ENCODE measurements around the gene COX8A. TPM values are rescaled to one million over a fixed set of nuclear protein-coding genes. Genes with fewer than 3 reads are reported as not detected.
"Not testable (repeated sequence)": the region's sequence is repeated elsewhere in the genome, so short reads cannot be mapped to it uniquely, and the experiment has no call there.

The COX8A gene
- total RNA-seq, 1 experiment from 2014 or later = 587 TPM

- no peak for TF ChIP-seq HMGXB4 (CRISPR knock-in tag; IDR thresholded peaks at IDR 0.05)
- no peak for TF ChIP-seq TP53 (CRISPR knock-in tag; IDR thresholded peaks at IDR 0.05)
- TF ChIP-seq PRDM15 (CRISPR knock-in tag; IDR thresholded peaks at IDR 0.05) = no peak
Measured at GRCh38 chr11:63952570-63952969, 21.9 kb upstream of the COX8A start (continued).

GRCh38 chr11:63958008-63958407 is 16.4 kb upstream of the COX8A start:
- TF ChIP-seq ZNF219 (CRISPR knock-in tag; IDR thresholded peaks at IDR 0.05; ENCODE audit: borderline replicate concordance) (no peak), NR2C2 (CRISPR knock-in tag; IDR thresholded peaks at IDR 0.05) (no peak)
- no peak overlapping the region for H3K4me3 Mint-ChIP-seq
- ChIA-PET CTCF (interaction anchor here (0.8 to 2.3 kb wide), 2 partner anchors 12 to 20 kb away, joined by 3 to 11 read pairs; no protein-coding TSS in a partner anchor), POLR2A (no interaction called here)
- H3K27me3 Mint-ChIP-seq (ENCODE audit: low read depth) = no peaks in the 10 kb centered on the region
- no peak for DNase-seq (ENCODE audit: low spot score)
- peaks cover 4% of the 10 kb centered on the region; the same call in 1 of the 2 replicates for H3K4me1 Mint-ChIP-seq
- H3K36me3 Mint-ChIP-seq = peaks cover 26% of the 10 kb centered on the region
- H3K9me3 Mint-ChIP-seq = no peaks in the 10 kb centered on the region
- no peak overlapping the region for H3K27ac Mint-ChIP-seq
- ATAC-seq = no peak

- Mint-ChIP-seq H3K27me3 (ENCODE audit: low read depth) (peaks cover 24% of the 10 kb centered on the region), H3K36me3 (no peaks in the 10 kb centered on the region), H3K4me1 (peaks cover 4% of the 10 kb centered on the region; the same call in 1 of the 2 replicates), H3K27ac (no peak overlapping the region), H3K9me3 (no peaks in the 10 kb centered on the region), H3K4me3 (no peak overlapping the region)
- ATAC-seq = peak; percentile 54
- no peak for DNase-seq (ENCODE audit: low spot score)
- POLR2A ChIA-PET = interaction anchor here (1.7 kb wide), 1 partner anchor 13 kb away, joined by 6 read pairs; the partner anchor contains the start of gene COX8A
- TF ChIP-seq ZNF423 (CRISPR knock-in tag; IDR thresholded peaks at IDR 0.05) (peak; percentile 70), E2F5 (CRISPR knock-in tag; IDR thresholded peaks at IDR 0.05) (no peak)
- CTCF ChIA-PET = interaction anchor here (0.6 to 3.7 kb wide), 8 partner anchors 9 to 191 kb away, joined by 3 to 17 read pairs (median 3); no protein-coding TSS in a partner anchor
Measured at GRCh38 chr11:63961608-63962412, 12.6 kb upstream of the COX8A start.

- CTCF ChIA-PET; DNase-seq (ENCODE audit: low spot score); H3K4me3 Mint-ChIP-seq; POLR2A ChIA-PET; H3K9me3 Mint-ChIP-seq; H3K27ac Mint-ChIP-seq; ATAC-seq; H3K4me1 Mint-ChIP-seq; H3K36me3 Mint-ChIP-seq: not testable (repeated sequence)
- H3K27me3 Mint-ChIP-seq (ENCODE audit: low read depth) = peaks cover 36% of the 10 kb centered on the region
- peak; percentile 56; the same call in 1 of the 2 replicates for TF ChIP-seq HMGA2 (CRISPR knock-in tag; IDR thresholded peaks at IDR 0.05)
Measured at GRCh38 chr11:63963895-63964294, 10.5 kb upstream of the COX8A start.

- POLR2A ChIA-PET = no interaction called here
Measured at GRCh38 chr11:63966444-63966843, 8.0 kb upstream of the COX8A start.

More at GRCh38 chr11:63966444-63966843, 8.0 kb upstream of the COX8A start:
- Mint-ChIP-seq H3K36me3 (no peaks in the 10 kb centered on the region), H3K27ac (no peak overlapping the region), H3K9me3 (no peaks in the 10 kb centered on the region), H3K4me3 (no peak overlapping the region), H3K27me3 (ENCODE audit: low read depth) (peaks cover 62% of the 10 kb centered on the region), H3K4me1 (peaks cover 4% of the 10 kb centered on the region; the same call in 1 of the 2 replicates)
- TF ChIP-seq AR (CRISPR knock-in tag; IDR thresholded peaks at IDR 0.05) = no peak
- no peak for TF ChIP-seq CDX4 (CRISPR knock-in tag; IDR thresholded peaks at IDR 0.05; ENCODE audit: borderline replicate concordance)
- TF ChIP-seq ATF1 (CRISPR knock-in tag; IDR thresholded peaks at IDR 0.05) = no peak
- no peak for ATAC-seq
- CTCF ChIA-PET = interaction anchor here (1.3 kb wide), 1 partner anchor 33 kb away, joined by 6 read pairs; no protein-coding TSS in a partner anchor
- DNase-seq (ENCODE audit: low spot score) = no peak
